CD4-positive, alpha-beta T cell treated with Interleukin-10 for 1 hour (primary cell): ENCODE measurements around the gene UBE4B.
A peak's percentile ranks its signal among the peaks of the same experiment; 100 is the strongest.

Experiments used
- DNase-seq: peaks from one replicate; pipeline ENCODE4 v3.0.0-alpha.2; 2020

Gene UBE4B

GRCh38 chr1:10121688-10122087, 88.9 kb downstream of the UBE4B start:
- no peak for DNase-seq

- no peak for DNase-seq
Measured at GRCh38 chr1:10122926-10123325, 90.2 kb downstream of the UBE4B start.

GRCh38 chr1:10128101-10128765, 95.5 kb downstream of the UBE4B start:
- DNase-seq, result no peak

GRCh38 chr1:10132316-10132715, 99.6 kb downstream of the UBE4B start:
- DNase-seq, result no peak

GRCh38 chr1:10132852-10133251, 100.1 kb downstream of the UBE4B start:
- DNase-seq, result no peak

- DNase-seq, result no peak
Measured at GRCh38 chr1:10140981-10141380, 108.2 kb downstream of the UBE4B start.

GRCh38 chr1:10143961-10144485, 111.3 kb downstream of the UBE4B start:
- no peak for DNase-seq

- no peak for DNase-seq
Measured at GRCh38 chr1:10146391-10146790, 113.6 kb downstream of the UBE4B start.

- DNase-seq, result no peak
Measured at GRCh38 chr1:10149231-10149630, 116.5 kb downstream of the UBE4B start.

GRCh38 chr1:10152709-10153284, 120.0 kb downstream of the UBE4B start:
- peak; percentile 24 for DNase-seq

GRCh38 chr1:10155087-10155712, 122.4 kb downstream of the UBE4B start:
- no peak for DNase-seq

- no peak for DNase-seq
Measured at GRCh38 chr1:10160173-10160572, 127.4 kb downstream of the UBE4B start.

GRCh38 chr1:10160907-10161490, 128.2 kb downstream of the UBE4B start:
- no peak for DNase-seq

- DNase-seq, result no peak
Measured at GRCh38 chr1:10161541-10162290, 129.0 kb downstream of the UBE4B start.

- DNase-seq, result no peak
Measured at GRCh38 chr1:10168912-10169514, 136.3 kb downstream of the UBE4B start.

- DNase-seq, result peak; percentile 12
Measured at GRCh38 chr1:10170239-10170574, 137.4 kb downstream of the UBE4B start.

GRCh38 chr1:10171105-10171767, 138.5 kb downstream of the UBE4B start:
- DNase-seq, result no peak

GRCh38 chr1:10171995-10172669, 139.4 kb downstream of the UBE4B start:
- DNase-seq, result no peak

GRCh38 chr1:10173582-10173981, 140.8 kb downstream of the UBE4B start:
- no peak for DNase-seq

- DNase-seq, result no peak
Measured at GRCh38 chr1:10177876-10178275, 145.1 kb downstream of the UBE4B start.

GRCh38 chr1:10178597-10179405, 146.0 kb downstream of the UBE4B start:
- DNase-seq, result no peak
